Suprapubic skin (tissue), 3 donors: Measurements from ENCODE around the gene NCBP2L.

Source experiments
- CTCF ChIP-seq, 2 donors: fragments of 200-600 bp in 1 of 2; fragments of 450-650 bp in 1 of 2; sonication (generic) in 1 of 2; IDR thresholded peaks; one replicate each; pipeline ENCODE4 v1.5.1; 2016 to 2019; ENCODE audit warnings: antibody characterized with exemption in 2 of 2, mild to moderate bottlenecking in 1 of 2, moderate library complexity in 1 of 2
- POLR2AphosphoS5 ChIP-seq, 3 donors: sonication (generic); formaldehyde crosslinking; IDR thresholded peaks; one replicate each; pipeline ENCODE4 v1.6.1; 2017; ENCODE audit warnings: antibody characterized with exemption in 3 of 3

- TF ChIP-seq POLR2AphosphoS5 (IDR thresholded peaks at IDR 0.05), result no peak
- no peak for TF ChIP-seq CTCF (IDR thresholded peaks at IDR 0.05)
Observed at GRCh38 chrX:107775000-107775733, 2.4 kb upstream of the NCBP2L start.
